BLaER1 treated with 17β-estradiol and CSF1 and Interleukin-3, amounts not matched to agents 10 nM and 100 nM (cell line): ENCODE data around the gene WDR88.
A peak's percentile ranks its signal among the peaks of the same experiment; 100 is the strongest.
"Not testable (repeated sequence)": the region's sequence is repeated elsewhere in the genome, so short reads cannot be mapped to it uniquely, and the experiment has no call there.

Experiments
- H3K27ac ChIP-seq, 11 experiments: shearing (Covaris generic); formaldehyde crosslinking; 2 replicates each; pipeline ENCODE4 v1.8.1; 2022
- H3K27me3 ChIP-seq, 11 experiments: shearing (Covaris generic); formaldehyde crosslinking; 2 replicates each; pipeline ENCODE4 v1.8.1; 2022
- H3K36me3 ChIP-seq, 11 experiments: shearing (Covaris generic); formaldehyde crosslinking; 2 replicates each; pipeline ENCODE4 v1.8.1; 2022
- H3K4me1 ChIP-seq, 10 experiments: shearing (Covaris generic); formaldehyde crosslinking; 2 replicates each; pipeline ENCODE4 v1.8.1; 2022
- H3K4me2 ChIP-seq, 11 experiments: shearing (Covaris generic); formaldehyde crosslinking; 2 replicates each; pipeline ENCODE4 v1.8.1; 2022
- H3K4me3 ChIP-seq, 10 experiments: shearing (Covaris generic); formaldehyde crosslinking; 2 replicates each; pipeline ENCODE4 v1.8.1; 2022
- H3K9ac ChIP-seq, 11 experiments: shearing (Covaris generic); formaldehyde crosslinking; 2 replicates each; pipeline ENCODE4 v1.8.1; 2022
- H3K9me3 ChIP-seq, 11 experiments: shearing (Covaris generic); formaldehyde crosslinking; replicated peaks in 1 of 11; 2 replicates each; pipeline ENCODE4 v1.8.1; 2022
- H4K20me1 ChIP-seq, 11 experiments: shearing (Covaris generic); formaldehyde crosslinking; 2 replicates each; pipeline ENCODE4 v1.8.1; 2022
- Cebpa-rat ChIP-seq, 11 experiments: shearing (Covaris generic); IDR thresholded peaks; 2 replicates each; pipeline ENCODE4 v1.8.1; 2022

Gene WDR88

DNA sequence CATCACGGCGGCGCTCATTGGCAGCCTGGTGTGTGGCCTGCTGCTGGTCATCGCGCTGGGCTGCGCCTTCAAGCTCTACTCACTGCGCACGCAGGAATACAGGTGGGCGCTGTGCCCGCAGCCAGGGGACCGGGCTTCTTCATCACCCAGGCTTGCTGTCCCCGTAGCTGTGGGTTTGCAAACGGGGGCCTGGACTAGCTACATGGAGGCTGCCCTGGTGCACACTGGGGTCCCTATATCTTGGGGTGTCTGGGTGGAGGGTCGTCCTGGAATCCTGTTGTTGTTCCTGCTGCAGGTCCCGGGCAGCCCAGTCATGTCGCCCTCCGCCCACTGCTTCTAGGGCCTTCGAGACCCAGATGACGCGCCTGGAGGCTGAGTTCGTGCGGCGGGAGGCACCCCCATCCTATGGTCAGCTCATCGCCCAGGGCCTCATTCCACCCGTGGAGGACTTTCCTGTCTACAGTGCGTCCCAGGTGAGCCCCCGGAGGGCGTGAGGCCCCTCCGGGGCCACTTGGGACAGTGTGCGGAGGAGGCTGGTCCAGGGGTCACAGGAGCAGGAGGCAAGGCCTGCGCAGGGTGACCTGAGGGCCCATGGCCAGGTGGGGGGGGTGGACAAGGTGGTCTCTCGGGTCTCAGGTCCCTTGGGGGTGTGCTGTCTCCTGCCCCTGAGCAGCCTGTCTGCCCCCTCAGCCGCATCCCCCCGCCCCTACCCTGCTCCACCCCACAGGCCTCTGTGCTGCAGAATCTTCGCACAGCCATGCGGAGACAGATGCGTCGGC is 74.5 kb downstream of the WDR88 start:
- Histone ChIP-seq H3K36me3 (peaks cover 58 to 86% (median 67%) of the 10 kb centered on the region in 11 experiments), H3K27me3 (no peaks in the 10 kb centered on the region)
- TF ChIP-seq Cebpa-rat (IDR thresholded peaks at IDR 0.05) = no peak

DNA sequence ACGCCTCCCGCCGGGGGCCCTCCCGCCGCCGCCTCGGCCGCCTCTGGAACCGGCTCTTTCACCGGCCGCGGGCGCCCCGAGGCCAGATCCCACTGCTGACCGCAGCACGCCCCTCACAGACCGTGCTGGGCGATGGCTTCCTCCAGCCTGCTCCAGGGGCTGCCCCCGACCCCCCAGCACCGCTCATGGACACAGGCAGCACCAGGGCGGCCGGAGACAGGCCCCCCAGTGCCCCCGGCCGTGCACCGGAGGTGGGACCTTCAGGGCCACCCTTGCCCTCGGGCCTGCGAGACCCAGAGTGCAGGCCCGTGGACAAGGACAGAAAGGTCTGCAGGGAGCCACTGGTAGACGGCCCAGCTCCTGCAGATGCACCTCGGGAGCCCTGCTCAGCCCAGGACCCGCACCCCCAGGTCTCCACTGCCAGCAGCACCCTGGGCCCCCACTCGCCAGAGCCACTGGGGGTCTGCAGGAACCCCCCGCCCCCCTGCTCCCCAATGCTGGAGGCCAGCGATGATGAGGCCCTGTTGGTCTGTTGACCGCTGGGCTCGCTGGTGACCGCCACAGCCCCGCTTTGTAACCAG is 75.2 kb downstream of the WDR88 start:
- Histone ChIP-seq H4K20me1 (peaks cover 0 to 60% (median 37%) of the 10 kb centered on the region in 11 experiments; a peak in 19 of 22 replicates), H3K27me3 (no peaks in the 10 kb centered on the region), H3K36me3 (peaks cover 52 to 79% (median 60%) of the 10 kb centered on the region in 11 experiments), H3K4me2 (peak overlapping the region; percentile 78 to 96 (median 87)), H3K27ac (peak overlapping the region in 2 of 11 experiments; percentile 17 to 70; a peak in 1 of 22 replicates), H3K4me1 (peaks cover 26 to 48% (median 36%) of the 10 kb centered on the region in 10 experiments), H3K4me3 (no peak overlapping the region; a peak in 1 of 20 replicates), H3K9ac (peak overlapping the region in 2 of 11 experiments; percentile 9 to 68; a peak in 5 of 22 replicates), H3K9me3 (no peaks in the 10 kb centered on the region)
- TF ChIP-seq Cebpa-rat (IDR thresholded peaks at IDR 0.05) = no peak

More for the DNA sequence above, 74.5 kb downstream of the WDR88 start:
- Histone ChIP-seq H4K20me1 (peaks cover 0 to 66% (median 44%) of the 10 kb centered on the region in 11 experiments; a peak in 19 of 22 replicates), H3K4me3 (no peak overlapping the region), H3K4me2 (peak overlapping the region in 8 of 11 experiments; percentile 80 to 96 (median 86); a peak in 12 of 22 replicates), H3K4me1 (peaks cover 26 to 41% (median 33%) of the 10 kb centered on the region in 10 experiments), H3K9ac (no peak overlapping the region; a peak in 2 of 22 replicates), H3K27ac (no peak overlapping the region), H3K9me3 (no peaks in the 10 kb centered on the region)

DNA sequence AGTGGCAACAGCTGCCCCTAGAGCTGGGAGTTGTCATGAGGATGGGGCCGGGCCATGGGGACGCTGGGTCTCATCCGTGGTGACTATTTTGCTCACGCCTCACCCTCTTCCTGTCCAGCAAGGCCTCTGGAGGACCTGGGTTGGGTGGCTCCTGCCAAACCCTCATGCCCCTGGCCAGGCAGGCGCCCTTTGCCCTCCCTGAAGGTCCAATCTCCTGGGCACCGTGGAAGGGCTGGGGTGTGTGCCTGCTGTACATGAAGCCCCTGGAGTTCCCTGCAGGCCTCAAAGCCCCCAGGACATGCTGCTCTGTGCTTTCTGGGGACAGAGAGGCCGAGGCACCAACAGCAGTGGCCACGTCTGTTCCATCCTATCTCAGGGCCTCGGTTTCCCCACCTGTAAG is 76.0 kb downstream of the WDR88 start:
- Histone ChIP-seq H3K9me3 (no peaks in the 10 kb centered on the region), H4K20me1 (peaks cover 0 to 52% (median 30%) of the 10 kb centered on the region in 11 experiments; a peak in 17 of 22 replicates), H3K9ac (peak overlapping the region; percentile 45 to 68 (median 63); a peak in 21 of 22 replicates), H3K27me3 (no peaks in the 10 kb centered on the region), H3K36me3 (peaks cover 44 to 72% (median 53%) of the 10 kb centered on the region in 11 experiments), H3K4me2 (peak overlapping the region; percentile 78 to 96 (median 87)), H3K4me1 (peaks cover 26 to 48% (median 36%) of the 10 kb centered on the region in 10 experiments), H3K27ac (peak overlapping the region; percentile 45 to 73 (median 64); a peak in 21 of 22 replicates), H3K4me3 (peak overlapping the region in 4 of 10 experiments; percentile 11 to 35 (median 26); a peak in 4 of 20 replicates)
- no peak for TF ChIP-seq Cebpa-rat (IDR thresholded peaks at IDR 0.05)

DNA sequence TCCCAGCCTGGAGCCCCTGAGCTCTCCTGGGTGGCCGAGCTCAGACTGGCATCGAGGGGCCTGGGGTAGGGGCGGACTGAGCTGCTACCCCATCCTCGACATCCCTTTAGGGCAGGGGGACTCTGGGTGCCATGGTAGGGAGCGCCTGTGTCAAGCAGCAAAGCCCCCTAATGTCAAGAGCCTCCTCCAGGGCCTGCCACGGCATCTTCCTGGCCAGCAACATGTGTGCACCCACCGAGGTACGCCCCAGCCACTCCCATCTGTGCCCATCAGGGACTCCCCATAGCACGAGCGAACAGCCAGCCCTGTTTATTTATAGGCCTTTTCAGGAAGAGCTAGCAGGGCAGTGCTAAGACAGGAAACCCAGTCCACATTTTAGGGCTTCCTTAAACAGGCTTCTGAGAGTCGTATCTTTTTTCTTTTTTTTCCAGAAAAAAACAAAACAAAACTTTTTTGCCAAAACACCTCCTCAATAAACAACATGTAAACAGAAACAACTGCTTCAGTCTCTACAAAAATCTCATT is 76.5 kb downstream of the WDR88 start:
- TF ChIP-seq Cebpa-rat (IDR thresholded peaks at IDR 0.05) = no peak
- Histone ChIP-seq H3K9ac (peak overlapping the region; percentile 45 to 68 (median 63)), H3K4me2 (peak overlapping the region; percentile 78 to 96 (median 87)), H3K4me1 (peaks cover 26 to 48% (median 36%) of the 10 kb centered on the region in 10 experiments), H3K27me3 (no peaks in the 10 kb centered on the region), H3K9me3 (no peaks in the 10 kb centered on the region), H3K4me3 (peak overlapping the region in 4 of 10 experiments; percentile 11 to 35 (median 26); a peak in 4 of 20 replicates), H3K36me3 (peaks cover 39 to 66% (median 47%) of the 10 kb centered on the region in 11 experiments), H3K27ac (peak overlapping the region; percentile 45 to 73 (median 64); a peak in 21 of 22 replicates), H4K20me1 (peaks cover 0 to 47% (median 24%) of the 10 kb centered on the region in 11 experiments; a peak in 17 of 22 replicates)

- Histone ChIP-seq H3K27ac (peak overlapping the region; percentile 6 to 73 (median 64); a peak in 18 of 22 replicates), H3K36me3 (peaks cover 32 to 59% (median 40%) of the 10 kb centered on the region in 11 experiments), H3K9me3 (no peaks in the 10 kb centered on the region), H4K20me1 (peaks cover 0 to 39% (median 17%) of the 10 kb centered on the region in 11 experiments; a peak in 17 of 22 replicates), H3K4me1 (peaks cover 26 to 48% (median 36%) of the 10 kb centered on the region in 10 experiments), H3K4me3 (no peak overlapping the region), H3K9ac (peak overlapping the region; percentile 22 to 68 (median 61); a peak in 15 of 22 replicates), H3K4me2 (peak overlapping the region; percentile 78 to 96 (median 87)), H3K27me3 (no peaks in the 10 kb centered on the region)
- no peak for TF ChIP-seq Cebpa-rat (IDR thresholded peaks at IDR 0.05)
Measured at GRCh38 chr19:33208904-33209849, 77.3 kb downstream of the WDR88 start.

DNA sequence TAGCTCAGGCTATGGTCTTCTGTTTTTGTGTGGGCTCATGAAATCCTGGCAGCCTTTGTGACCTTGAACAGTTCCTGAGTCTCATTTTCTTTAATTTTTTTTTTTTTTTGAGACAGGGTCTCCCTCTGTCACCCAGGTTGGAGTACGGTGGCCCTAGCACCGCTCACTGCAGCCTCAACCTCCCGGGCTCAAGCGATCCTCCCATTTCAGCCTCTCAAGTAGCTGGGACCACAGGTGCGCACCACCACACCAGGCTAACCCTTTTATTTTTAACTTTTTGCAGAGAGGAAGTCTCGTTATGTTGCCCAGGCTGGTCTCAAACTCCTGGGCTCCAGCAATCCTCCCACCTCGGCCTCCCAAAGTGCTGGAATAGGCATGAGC is 77.9 kb downstream of the WDR88 start:
- Histone ChIP-seq H4K20me1 (peaks cover 0 to 32% (median 11%) of the 10 kb centered on the region in 11 experiments; a peak in 14 of 22 replicates), H3K36me3 (peaks cover 26 to 52% (median 33%) of the 10 kb centered on the region in 11 experiments), H3K27ac (peak overlapping the region in 1 of 11 experiments; percentile 6; a peak in 2 of 22 replicates), H3K4me2 (peak overlapping the region in 1 of 11 experiments; percentile 92; a peak in 1 of 22 replicates), H3K4me1 (peaks cover 26 to 48% (median 36%) of the 10 kb centered on the region in 10 experiments)
- not testable (repeated sequence) for H3K9ac ChIP-seq, H3K27me3 ChIP-seq, H3K9me3 ChIP-seq, H3K4me3 ChIP-seq

- peaks cover 0 to 27% (median 7%) of the 10 kb centered on the region in 11 experiments; a peak in 9 of 22 replicates for H4K20me1 ChIP-seq
- H3K4me3 ChIP-seq = no peak overlapping the region
- H3K4me2 ChIP-seq = no peak overlapping the region
- H3K27ac ChIP-seq = no peak overlapping the region
- no peaks in the 10 kb centered on the region for H3K9me3 ChIP-seq
- peaks cover 26 to 48% (median 36%) of the 10 kb centered on the region in 10 experiments for H3K4me1 ChIP-seq
- peaks cover 20 to 47% (median 28%) of the 10 kb centered on the region in 11 experiments for H3K36me3 ChIP-seq
- TF ChIP-seq Cebpa-rat (IDR thresholded peaks at IDR 0.05) = no peak
- H3K27me3 ChIP-seq = no peaks in the 10 kb centered on the region
- no peak overlapping the region for H3K9ac ChIP-seq
Measured at GRCh38 chr19:33210266-33210940, 78.5 kb downstream of the WDR88 start.
